Ovary (tissue), 9 donors: ENCODE results near the gene SLC5A6. TPM values are rescaled to one million over a fixed set of nuclear protein-coding genes. Genes with fewer than 3 reads are reported as not detected.
"Not testable (repeated sequence)": the region's sequence is repeated elsewhere in the genome, so short reads cannot be mapped to it uniquely, and the experiment has no call there.

Source experiments
- DNase-seq, 5 donors: peaks; one replicate each; pipeline ENCODE4 v3.0.0-alpha.2; 2019 to 2020
- H3K27ac ChIP-seq, 2 donors: fragments of 200-600 bp; one replicate each; pipeline versions ENCODE4 v1.5.1 to v1.8.0; 2019 to 2022
- H3K27me3 ChIP-seq: fragments of 200-600 bp; one replicate; pipeline ENCODE4 v1.8.0; 2022
- H3K36me3 ChIP-seq: fragments of 200-600 bp; sonication (generic); one replicate; pipeline ENCODE4 v1.5.1; 2019
- H3K4me1 ChIP-seq: one replicate; pipeline ENCODE4 v1.8.1; 2013; ENCODE audit warnings: mild to moderate bottlenecking, moderate library complexity; ENCODE audit not compliant: insufficient read depth
- H3K4me3 ChIP-seq: fragments of 200-600 bp; sonication (generic); one replicate; pipeline ENCODE4 v1.5.1; 2017
- H3K9me3 ChIP-seq, 2 donors: fragments of 200-600 bp in 1 of 2; sonication (generic) in 1 of 2; one replicate each; pipeline versions ENCODE4 v1.5.1 to v1.8.1; 2013 to 2019; ENCODE audit warnings: mild to moderate bottlenecking in 1 of 2, moderate library complexity in 1 of 2
- EP300 ChIP-seq: sonication (generic); formaldehyde crosslinking; IDR thresholded peaks from one replicate; pipeline ENCODE4 v1.6.1; 2017; ENCODE audit warnings: antibody characterized with exemption
- POLR2A ChIP-seq: fragments of 450-650 bp; IDR thresholded peaks from one replicate; pipeline ENCODE4 v1.6.1; 2017; ENCODE audit warnings: antibody characterized with exemption, mild to moderate bottlenecking, moderate library complexity
- WGBS, 3 donors: extraction: QIAGEN DNeasy Blood & Tissue Kit in 1 of 3; methylation state at CpG; one replicate each; pipeline versions ENCODE4 v1.1.5 to v1.1.7; 2013 to 2017; 5-methylcytosine and 5-hydroxymethylcytosine counted together
- intact Hi-C, 4 donors: fragments of 100-400 bp; cut with DNase I; formaldehyde crosslinking; loops; one replicate each; pipeline versions ENCODE4 v1.11.0 to v1.15.1; 2022 to 2023
- polyA plus RNA-seq, 2 donors: library from polyadenylated mRNA; stranded (reverse); fragments of 200-250 nt in 1 of 2; fragments of 350-450 nt in 1 of 2; fragmentation: Illumina TruSeq in 1 of 2; extraction: RNeasy Lipid Tissue Mini Kit (QIAGEN cat#74804) in 1 of 2; gene quantifications; one replicate each; pipeline ENCODE4 v1.2.3, GENCODE V29; 2013 to 2014
- total RNA-seq, 7 donors: library from RNA; depleted of rRNA in 2 of 7; stranded (reverse); fragments of >200 nt in 2 of 7; fragmentation: NEBNext Ultra II Directional in 3 of 7; extraction: Animal tissue kit (Norgen Biotek cat#: 25700) in 3 of 7; gene quantifications; one replicate each; pipeline versions ENCODE4 v1.1.0 to v1.2.4, GENCODE V29; 2016 to 2023
- TF ChIP-seq, protein P1 (sequence below), 3 donors: fragments of 450-650 bp in 2 of 3; fragments of 200-600 bp in 1 of 3; IDR thresholded peaks; one replicate each; pipeline versions ENCODE4 v1.5.1 to v1.8.0; 2016 to 2022; ENCODE audit warnings: antibody characterized with exemption in 3 of 3, mild to moderate bottlenecking in 1 of 3
- donor health status: DM: no; HTN: no; CAD: no; lungs with moderate emphysema.
- donor health status: DM: no; HTN: no; CAD: no.
- donor health status: Bipolar disorder and iron deficiency.
- donor health status: DM: yes; HTN: yes; CAD: no.
- donor health status: DM: no; HTN: no; CAD: no.
- donor health status: DM: yes; HTN: yes; CAD: no.

The SLC5A6 gene
- total and polyA plus RNA-seq, 9 donors = 11.2 to 37.9 (median 19.2) TPM

- intact Hi-C loops = loop anchor here in 1 of 4 donors (10.0 kb wide), 1 partner anchor 238 kb away; no protein-coding TSS in a partner anchor
- H3K9me3 ChIP-seq = no peaks in the 10 kb centered on the region
- H3K36me3 ChIP-seq = no peaks in the 10 kb centered on the region
- H3K4me1 ChIP-seq = peaks cover 2% of the 10 kb centered on the region
- H3K27me3 ChIP-seq = no peaks in the 10 kb centered on the region
- TF ChIP-seq, protein P1, sequence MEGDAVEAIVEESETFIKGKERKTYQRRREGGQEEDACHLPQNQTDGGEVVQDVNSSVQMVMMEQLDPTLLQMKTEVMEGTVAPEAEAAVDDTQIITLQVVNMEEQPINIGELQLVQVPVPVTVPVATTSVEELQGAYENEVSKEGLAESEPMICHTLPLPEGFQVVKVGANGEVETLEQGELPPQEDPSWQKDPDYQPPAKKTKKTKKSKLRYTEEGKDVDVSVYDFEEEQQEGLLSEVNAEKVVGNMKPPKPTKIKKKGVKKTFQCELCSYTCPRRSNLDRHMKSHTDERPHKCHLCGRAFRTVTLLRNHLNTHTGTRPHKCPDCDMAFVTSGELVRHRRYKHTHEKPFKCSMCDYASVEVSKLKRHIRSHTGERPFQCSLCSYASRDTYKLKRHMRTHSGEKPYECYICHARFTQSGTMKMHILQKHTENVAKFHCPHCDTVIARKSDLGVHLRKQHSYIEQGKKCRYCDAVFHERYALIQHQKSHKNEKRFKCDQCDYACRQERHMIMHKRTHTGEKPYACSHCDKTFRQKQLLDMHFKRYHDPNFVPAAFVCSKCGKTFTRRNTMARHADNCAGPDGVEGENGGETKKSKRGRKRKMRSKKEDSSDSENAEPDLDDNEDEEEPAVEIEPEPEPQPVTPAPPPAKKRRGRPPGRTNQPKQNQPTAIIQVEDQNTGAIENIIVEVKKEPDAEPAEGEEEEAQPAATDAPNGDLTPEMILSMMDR (IDR thresholded peaks at IDR 0.05) = no peak
- no peak for TF ChIP-seq EP300
- no peak for TF ChIP-seq POLR2A
- WGBS, 3 donors = 76 to 87% (median 85%) methylated on average over 2 of the region's 2 CpGs
- no peak overlapping the region for H3K27ac ChIP-seq
- DNase-seq = no peak
- no peak overlapping the region for H3K4me3 ChIP-seq
Measured at GRCh38 chr2:27202854-27203253, 9.2 kb downstream of the SLC5A6 start.

GRCh38 chr2:27201675-27202074 is 10.4 kb downstream of the SLC5A6 start:
- intact Hi-C loops = loop anchor here in 1 of 4 donors (10.0 kb wide), 1 partner anchor 237 kb away; no protein-coding TSS in a partner anchor
- DNase-seq = no peak

DNA sequence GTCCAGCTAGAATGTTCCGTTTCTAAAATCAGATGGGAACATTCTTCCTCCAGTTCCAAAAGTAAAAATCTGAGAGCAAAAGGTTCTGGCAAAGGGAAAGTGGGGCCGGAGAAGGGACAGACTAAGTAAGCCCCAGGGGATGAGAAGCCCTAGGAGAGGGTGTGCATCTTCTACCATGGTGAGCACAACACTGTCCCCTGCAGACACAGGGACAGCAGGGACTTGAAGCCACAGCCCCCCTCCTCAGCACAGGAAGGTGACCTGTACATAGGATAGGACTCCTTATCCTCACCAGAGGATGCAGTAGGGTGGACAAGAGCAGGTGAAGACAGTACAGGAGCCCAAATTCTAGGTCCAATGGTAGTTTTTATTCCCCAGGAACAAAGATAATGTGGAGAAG is 12.8 kb downstream of the SLC5A6 start:
- no peaks in the 10 kb centered on the region for H3K4me1 ChIP-seq
- TF ChIP-seq EP300 = no peak
- TF ChIP-seq, protein P1 (IDR thresholded peaks at IDR 0.05) = no peak
- no peak for TF ChIP-seq POLR2A
- H3K27ac ChIP-seq = no peak overlapping the region
- H3K4me3 ChIP-seq = no peak overlapping the region
- H3K36me3 ChIP-seq = no peaks in the 10 kb centered on the region
- no peaks in the 10 kb centered on the region for H3K9me3 ChIP-seq
- intact Hi-C loops = no loop called here
- no peaks in the 10 kb centered on the region for H3K27me3 ChIP-seq
- 44 to 59% (median 58%) methylated on average over 2 of the region's 2 CpGs for WGBS, 3 donors
- DNase-seq = no peak

More at GRCh38 chr2:27201675-27202074, 10.4 kb downstream of the SLC5A6 start:
- H3K9me3 ChIP-seq = no peaks in the 10 kb centered on the region
- H3K4me1 ChIP-seq = peaks cover 2% of the 10 kb centered on the region
- H3K27ac ChIP-seq = no peak overlapping the region
- no peaks in the 10 kb centered on the region for H3K36me3 ChIP-seq
- H3K27me3 ChIP-seq = no peaks in the 10 kb centered on the region
- TF ChIP-seq, protein P1 (IDR thresholded peaks at IDR 0.05) = no peak
- no peak for TF ChIP-seq POLR2A
- no peak for TF ChIP-seq EP300
- WGBS, 3 donors = 91 to 93% (median 92%) methylated on average over 7 of the region's 7 CpGs
- H3K4me3 ChIP-seq = no peak overlapping the region

DNA sequence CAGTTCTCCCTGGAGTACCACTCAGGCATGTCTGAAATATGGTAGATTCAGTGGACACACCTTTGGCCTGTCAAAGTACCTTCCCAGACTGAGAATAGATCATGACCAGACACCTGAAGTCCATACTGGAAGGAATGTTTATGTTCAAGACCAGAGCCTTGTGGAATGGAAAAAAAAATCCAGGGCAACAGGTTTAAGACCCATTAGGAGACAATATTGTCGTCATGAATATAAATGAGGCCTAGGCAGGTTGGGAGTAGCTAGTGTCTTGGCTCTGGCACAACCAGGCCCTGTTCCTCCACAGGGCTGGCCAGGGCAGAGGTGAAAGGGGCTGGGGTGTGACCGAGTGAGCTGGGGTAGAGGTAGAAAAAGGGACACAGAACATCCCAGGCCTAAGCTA is 13.4 kb downstream of the SLC5A6 start:
- 65 to 84% (median 81%) methylated on average over 2 of the region's 2 CpGs for WGBS, 3 donors
- Histone ChIP-seq H3K27me3 (no peaks in the 10 kb centered on the region), H3K4me1 (no peaks in the 10 kb centered on the region), H3K36me3 (no peaks in the 10 kb centered on the region), H3K4me3 (no peak overlapping the region), H3K27ac (no peak overlapping the region), H3K9me3 (no peaks in the 10 kb centered on the region)
- TF ChIP-seq EP300 (no peak), POLR2A (no peak)
- TF ChIP-seq, protein P1 (IDR thresholded peaks at IDR 0.05) = no peak
- no peak for DNase-seq
- intact Hi-C loops = no loop called here

DNA sequence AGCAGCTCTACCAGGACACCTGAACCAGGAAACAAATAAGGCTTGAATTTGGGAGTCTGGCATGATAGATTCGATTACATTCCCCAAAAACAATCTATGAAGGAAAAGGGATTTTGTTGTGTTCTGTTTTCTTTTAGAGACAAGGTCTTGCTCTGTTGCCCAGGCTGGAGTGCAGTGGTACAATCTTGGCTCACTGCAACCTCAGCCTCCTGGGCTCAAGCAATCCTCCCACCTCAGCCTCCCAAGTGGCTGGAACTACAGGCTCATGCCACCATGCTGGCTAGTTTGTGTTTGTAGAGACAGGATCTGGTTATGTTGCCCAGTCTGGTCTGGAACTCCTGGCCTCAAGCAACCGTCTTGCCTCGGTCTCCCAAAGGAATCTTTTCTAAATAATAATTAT is 14.0 kb downstream of the SLC5A6 start:
- H3K9me3 ChIP-seq, H3K36me3 ChIP-seq, DNase-seq, H3K4me1 ChIP-seq, H3K4me3 ChIP-seq, H3K27me3 ChIP-seq, intact Hi-C loops, H3K27ac ChIP-seq: not testable (repeated sequence)
- WGBS, 3 donors = 87 to 89% (median 88%) methylated on average over 3 of the region's 3 CpGs

DNA sequence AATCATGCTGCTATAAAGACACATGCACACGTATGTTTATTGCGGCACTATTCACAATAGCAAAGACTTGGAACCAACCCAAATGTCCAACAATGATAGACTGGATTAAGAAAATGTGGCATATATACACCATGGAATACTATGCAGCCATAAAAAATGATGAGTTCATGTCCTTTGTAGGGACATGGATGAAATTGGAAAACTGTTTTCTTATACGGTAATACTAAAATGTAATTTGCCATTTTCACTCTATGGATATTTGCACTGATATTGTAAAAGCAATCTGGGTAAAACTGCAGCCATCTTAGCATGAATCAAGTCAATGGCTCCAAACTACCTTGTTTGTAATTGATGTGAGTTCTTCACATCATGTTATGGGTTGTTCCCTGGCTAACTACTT is 16.3 kb downstream of the SLC5A6 start:
- H3K9me3 ChIP-seq, H3K27ac ChIP-seq, H3K4me1 ChIP-seq, DNase-seq, H3K36me3 ChIP-seq, H3K27me3 ChIP-seq, intact Hi-C loops, H3K4me3 ChIP-seq: not testable (repeated sequence)
- 89 to 95% (median 91%) methylated on average over 3 of the region's 3 CpGs for WGBS, 3 donors
